Stomach (tissue), 9 donors: ENCODE results near the gene GCSAM. TPM values are rescaled to one million over a fixed set of nuclear protein-coding genes. Genes with fewer than 3 reads are reported as not detected.
"Not testable (repeated sequence)": the region's sequence is repeated elsewhere in the genome, so short reads cannot be mapped to it uniquely, and the experiment has no call there.

Source experiments
- DNase-seq, 2 donors: peaks; one replicate each; pipeline versions ENCODE4 v3.0.0 to v3.0.0-alpha.2; 2013 to 2019
- H3K27ac ChIP-seq, 5 donors: fragments of 200-600 bp in 4 of 5; sonication (generic) in 4 of 5; one replicate each; pipeline ENCODE4 v1.5.1; 2013 to 2019; ENCODE audit warnings: mild to moderate bottlenecking in 1 of 5, moderate library complexity in 1 of 5
- H3K27me3 ChIP-seq, 3 donors: fragments of 200-600 bp; sonication (generic); one replicate each; pipeline ENCODE4 v1.5.1; 2017 to 2019; ENCODE audit warnings: mixed run types in 1 of 3
- H3K36me3 ChIP-seq, 4 donors: fragments of 200-600 bp; sonication (generic); 1 replicate in 3 of 4; 2 replicates in 1 of 4; pipeline ENCODE4 v1.5.1; 2016 to 2019
- H3K4me1 ChIP-seq, 4 donors: fragments of 200-600 bp; sonication (generic); one replicate each; pipeline ENCODE4 v1.5.1; 2016 to 2019
- H3K4me3 ChIP-seq, 4 donors: fragments of 200-600 bp; sonication (generic) in 3 of 4; one replicate each; pipeline ENCODE4 v1.5.1; 2016 to 2019; ENCODE audit warnings: mild to moderate bottlenecking in 1 of 4
- H3K9me3 ChIP-seq, 4 donors: fragments of 200-600 bp; sonication (generic); one replicate each; pipeline ENCODE4 v1.5.1; 2016 to 2019
- POLR2AphosphoS5 ChIP-seq, 3 donors: sonication (generic); formaldehyde crosslinking; IDR thresholded peaks; one replicate each; pipeline ENCODE4 v1.6.1; 2016; ENCODE audit warnings: antibody characterized with exemption in 3 of 3
- WGBS, 5 donors: extraction: QIAGEN DNeasy Blood & Tissue Kit in 3 of 5; methylation state at CpG; one replicate each; pipeline versions ENCODE4 v1.1.5 to v1.1.7; 2013 to 2018; 5-methylcytosine and 5-hydroxymethylcytosine counted together
- intact Hi-C: fragments of 100-400 bp; cut with DNase I; formaldehyde crosslinking; loops from one replicate; pipeline ENCODE4 v1.15.1; 2023; ENCODE audit warnings: low total_unique reads
- polyA plus RNA-seq, 3 donors: library from polyadenylated mRNA; stranded (reverse); fragments of 200-250 nt; gene quantifications; one replicate each; pipeline ENCODE4 v1.2.3, GENCODE V29; 2013
- small RNA-seq, 4 donors: library from RNA; depleted of rRNA; stranded (forward); fragments of <200 nt; gene quantifications; one replicate each; pipeline ENCODE3, GENCODE V24; 2016
- total RNA-seq, 5 donors: library from RNA; depleted of rRNA; stranded (reverse); fragments of >200 nt; gene quantifications; one replicate each; pipeline versions ENCODE4 v1.1.0 to v1.2.3, GENCODE V29; 2014 to 2016
- donor health status: healthy with polysubstance abuse.
- donor health status: Bipolar disorder and iron deficiency.
- donor health status: healthy.

The GCSAM gene
- total and polyA plus RNA-seq, 8 donors: 0.73 to 2.3 (median 2.3) TPM; not detected in 5

DNA sequence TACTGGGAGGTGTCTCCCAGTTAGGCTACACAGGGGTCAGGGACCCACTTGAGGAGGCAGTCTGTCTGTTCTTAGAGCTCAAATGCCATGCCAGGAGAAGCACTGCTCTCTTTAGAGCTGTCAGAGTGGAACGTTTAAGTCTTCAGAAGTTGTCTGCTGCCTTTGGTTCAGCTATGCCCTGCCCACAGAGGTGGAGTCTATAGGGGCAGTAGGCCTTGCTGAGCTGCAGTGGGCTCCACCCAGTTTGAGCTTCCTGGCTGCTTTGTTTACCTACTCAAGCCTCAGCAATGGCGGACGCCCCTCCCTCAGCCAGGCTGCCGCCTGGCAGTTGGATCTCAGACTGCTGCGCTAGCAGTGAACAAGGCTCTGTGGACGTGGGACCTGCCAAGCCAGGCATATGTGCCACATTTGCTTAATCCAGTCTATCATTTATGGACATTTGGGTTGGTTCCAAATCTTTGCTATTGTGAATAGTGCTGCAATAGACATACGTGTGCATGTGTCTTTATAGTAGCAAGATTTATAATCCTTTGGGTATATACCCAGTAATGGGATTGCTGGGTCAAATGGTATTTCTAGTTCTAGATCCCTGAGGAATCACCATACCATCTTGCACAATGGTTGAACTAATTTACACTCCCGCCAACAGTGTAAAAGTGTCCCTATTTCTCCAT, 60.5 kb downstream of the GCSAM start:
- intact Hi-C loops, H3K36me3 ChIP-seq, H3K27me3 ChIP-seq, H3K4me3 ChIP-seq, H3K9me3 ChIP-seq: not testable (repeated sequence)
- TF ChIP-seq POLR2AphosphoS5 (IDR thresholded peaks at IDR 0.05): peak in 1 of 3 donors; percentile 19
- 34 to 55% (median 39%) methylated on average over 8 of the region's 8 CpGs for WGBS, 5 donors
- H3K4me1 ChIP-seq: peaks cover 0 to 20% (median 9%) of the 10 kb centered on the region in 4 donors
- peak overlapping the region; percentile 67 to 90 (median 84) for H3K27ac ChIP-seq
- DNase-seq: peak; percentile 61 to 76

Small RNAs within 50 kb of the gene (small RNA-seq; reads per million reads assigned to genes)
- gene MIR567: 0 reads per million in 4 donors

Other genes with a start within 250 kb of the GCSAM start
- 10 to 100 TPM in 4 of 5 donors, not detected in 1; 11.6 to 61.7 (median 27.1) TPM for gene ABHD10, start 154.2 kb downstream of the GCSAM start, total RNA-seq
- gene ABHD10, start 154.2 kb downstream of the GCSAM start, polyA plus RNA-seq: 10 to 100 TPM; 13.5 to 15.1 (median 13.7) TPM
- 1 to 10 TPM in 1 of 5 donors, not detected in 4; 5.3 TPM for gene TAGLN3, start 134.3 kb downstream of the GCSAM start, total RNA-seq
- gene TAGLN3, start 134.3 kb downstream of the GCSAM start, polyA plus RNA-seq: 1 to 10 TPM in 2 of 3 donors, under 1 TPM in 1; 0.87 to 3.4 (median 1.0) TPM
- under 1 TPM in 1 of 5 donors, not detected in 4; 0.45 TPM for gene TMPRSS7, start 98.5 kb downstream of the GCSAM start, total RNA-seq
- gene TMPRSS7, start 98.5 kb downstream of the GCSAM start, polyA plus RNA-seq: under 1 TPM in 2 of 3 donors, not detected in 1; 0.08 to 0.12 TPM
- 10 to 100 TPM in 4 of 5 donors, 1 to 10 TPM in 1; 9.9 to 66.9 (median 59.0) TPM for gene C3orf52, start 46.9 kb downstream of the GCSAM start, total RNA-seq
- 10 to 100 TPM in 2 of 3 donors, 1 to 10 TPM in 1; 4.2 to 16.0 (median 10.0) TPM for gene C3orf52, start 46.9 kb downstream of the GCSAM start, polyA plus RNA-seq
- gene SLC9C1, start 161.0 kb upstream of the GCSAM start, total RNA-seq: 1 to 10 TPM in 1 of 5 donors, not detected in 4; 1.1 TPM
- not detected for gene SLC9C1, start 161.0 kb upstream of the GCSAM start, polyA plus RNA-seq
- gene CD200, start 199.9 kb upstream of the GCSAM start, total RNA-seq: 10 to 100 TPM in 2 of 5 donors, 1 to 10 TPM in 3; 3.2 to 50.0 (median 9.0) TPM
- 1 to 10 TPM; 2.2 to 4.2 (median 2.7) TPM for gene CD200, start 199.9 kb upstream of the GCSAM start, polyA plus RNA-seq